Left forelimb (tissue), 1 donor: Measurements from ENCODE around the gene IRF9.
A peak's percentile ranks its signal among the peaks of the same experiment; 100 is the strongest.

Experiments
- DNase-seq: peaks from one replicate; pipeline ENCODE4 v3.0.0-alpha.2; 2018; ENCODE audit warnings: low spot score

IRF9 gene

DNA sequence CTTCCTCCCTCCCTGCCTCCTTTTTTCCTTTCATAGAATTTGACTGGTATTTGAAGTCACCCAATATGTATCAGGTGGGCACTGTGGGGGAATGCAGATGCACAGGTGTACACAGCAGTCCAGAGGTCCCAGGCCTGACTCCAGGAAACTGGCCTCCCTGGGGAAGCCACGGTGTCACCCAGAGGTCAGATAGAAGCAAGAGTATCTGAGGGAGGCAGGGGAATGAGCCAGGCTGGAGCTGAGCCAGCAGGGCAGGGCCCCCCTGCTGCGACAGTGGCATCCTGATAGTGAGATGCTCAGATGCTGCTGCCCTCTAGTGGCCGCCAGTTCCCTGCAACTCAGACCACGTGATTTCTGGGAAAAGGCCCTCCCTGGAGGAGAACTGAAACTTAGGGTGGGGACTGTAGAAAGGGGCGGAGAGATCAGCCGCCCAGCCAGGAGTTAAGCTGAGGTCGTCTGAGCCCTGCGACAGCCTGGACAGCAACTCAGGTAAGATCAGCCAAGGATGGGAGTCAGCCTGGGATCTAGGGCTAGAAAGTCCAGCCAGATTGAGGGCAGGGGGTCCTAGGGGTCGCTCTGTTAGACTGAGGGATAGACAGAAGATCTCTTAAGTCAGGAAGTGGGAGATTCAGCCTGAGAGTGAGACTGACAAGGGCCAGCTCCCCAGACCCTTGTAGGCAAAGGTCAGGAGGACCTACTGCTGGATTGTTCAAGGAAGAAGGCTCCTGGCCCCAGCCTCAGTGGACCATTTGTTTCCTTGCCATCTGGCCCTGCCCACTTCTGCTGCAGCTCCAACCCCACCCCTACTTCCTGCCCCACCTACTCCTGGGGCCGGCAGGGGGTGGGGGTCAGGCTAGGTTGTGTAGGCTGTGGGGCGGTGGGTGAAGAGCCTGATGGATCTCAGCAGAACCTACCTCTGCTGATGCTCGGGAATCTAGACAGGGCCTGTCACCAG, at the start of gene IRF9:
Gene IRF9 (plus strand): TSS at position 416 of the 955 bp plus-strand sequence. CDS start 880 bp downstream, outside the sequence.
- peak; percentile 94 for DNase-seq

- no peak for DNase-seq
Measured at GRCh38 chr14:24113379-24113800, 47.7 kb upstream of the IRF9 start.

DNA sequence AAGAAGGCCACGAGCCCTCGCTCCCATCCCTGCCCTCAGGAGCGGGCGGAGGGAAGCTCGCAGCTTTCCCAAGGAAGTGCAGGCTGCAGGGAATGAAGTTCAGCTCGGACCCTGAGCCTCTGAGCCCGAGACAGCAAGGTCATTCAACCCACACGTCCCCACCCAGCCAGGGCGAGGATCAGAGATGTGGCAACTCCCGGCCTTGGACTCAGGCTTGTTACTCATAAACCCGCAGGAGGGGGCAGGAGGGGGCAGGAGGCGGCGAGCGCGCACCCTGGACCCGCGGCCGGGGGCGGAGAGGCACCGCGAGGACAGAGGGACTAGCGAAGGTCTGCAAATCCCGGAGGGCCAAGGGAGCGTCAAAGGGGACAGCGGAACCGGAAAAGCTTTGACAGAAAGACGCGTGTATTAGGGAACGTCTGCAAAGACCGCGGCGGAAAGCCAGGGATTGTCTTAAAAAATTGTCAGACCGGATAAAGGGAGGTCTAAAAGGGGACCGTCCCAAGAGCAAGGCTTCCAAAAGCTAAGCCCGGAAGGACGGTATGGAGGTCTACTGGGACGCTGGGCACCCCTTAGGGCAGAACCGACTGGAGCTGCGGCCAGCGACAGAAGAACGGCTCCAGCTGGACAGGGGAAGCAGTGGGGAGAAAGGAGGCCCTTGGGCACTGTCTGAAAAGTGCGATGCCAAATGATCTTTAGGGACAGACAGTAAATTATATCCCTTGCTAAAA, 47.1 kb upstream of the IRF9 start:
- DNase-seq: no peak

- peak; percentile 99 for DNase-seq
Measured at GRCh38 chr14:24114532-24115421, 46.3 kb upstream of the IRF9 start, which contains the start of the genes DCAF11 and NRL. Gene DCAF11 (plus strand): TSS chr14:24114777. CDS start chr14:24115595, 818 bp downstream. Gene NRL (minus strand): TSS chr14:24114949. CDS start chr14:24082848, 32,101 bp downstream.

DNA sequence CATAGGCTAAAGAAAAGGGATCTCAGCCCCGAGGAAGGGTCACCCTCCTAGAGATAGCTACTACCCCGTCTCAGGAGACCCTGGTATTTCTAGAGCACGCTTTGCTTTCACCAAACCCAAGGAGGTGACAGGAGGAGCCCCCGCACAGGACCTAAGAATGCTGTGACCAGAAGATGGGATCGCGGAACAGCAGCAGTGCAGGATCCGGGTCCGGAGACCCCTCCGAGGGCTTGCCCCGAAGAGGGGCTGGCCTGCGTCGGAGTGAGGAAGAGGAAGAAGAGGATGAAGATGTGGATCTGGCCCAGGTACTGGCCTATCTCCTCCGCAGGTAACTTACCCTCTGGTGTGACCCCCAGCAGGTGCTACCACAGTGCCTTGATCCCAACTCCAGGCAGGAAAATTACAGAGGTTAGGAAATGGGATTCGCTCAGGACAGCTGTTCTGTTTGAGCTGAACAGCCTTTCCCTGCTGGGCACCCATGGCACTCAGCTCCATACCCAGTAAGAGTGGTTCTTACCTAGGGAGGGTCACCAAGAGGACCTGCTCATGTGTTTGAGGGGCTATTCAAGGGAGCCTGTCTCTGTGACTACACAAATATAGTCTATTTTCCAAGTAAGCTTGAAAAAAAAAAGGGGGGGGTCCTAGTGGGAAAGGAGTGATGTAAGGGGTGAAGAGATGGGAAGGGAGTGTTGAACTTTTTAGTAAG, 45.5 kb upstream of the IRF9 start:
- no peak for DNase-seq

DNA sequence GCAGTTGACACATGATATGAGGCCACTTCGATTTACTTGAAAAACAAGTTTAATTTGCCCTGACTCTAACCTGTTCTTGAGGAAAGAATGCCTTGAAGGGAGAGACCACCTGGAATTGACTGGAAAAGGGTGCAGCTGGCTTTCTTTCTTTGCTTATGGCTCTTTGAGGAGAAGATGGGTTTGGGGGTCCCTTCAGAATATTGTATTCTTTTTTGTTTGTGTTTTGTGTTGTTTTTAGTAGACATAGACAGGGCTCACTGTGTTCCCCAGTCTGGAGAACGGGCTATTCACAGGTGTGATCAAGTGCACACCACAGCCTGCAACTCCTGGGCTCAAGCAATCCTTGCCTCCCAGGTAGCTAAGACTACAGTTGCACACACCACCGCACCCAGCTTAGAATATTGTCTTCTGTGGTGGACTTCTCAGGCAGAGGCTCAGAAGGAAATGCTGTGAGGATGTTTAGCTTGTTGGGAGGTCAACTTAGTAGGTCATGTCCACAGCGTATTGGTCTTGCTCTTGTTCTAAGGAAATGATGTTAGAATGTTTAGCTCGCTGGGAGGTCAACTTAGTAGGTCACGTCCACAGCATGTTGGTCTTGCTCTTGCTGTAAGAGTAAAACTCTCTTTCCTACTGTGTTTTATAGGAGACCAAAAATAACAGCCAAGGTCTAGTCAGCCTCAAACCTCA, 44.8 kb upstream of the IRF9 start:
- no peak for DNase-seq

DNA sequence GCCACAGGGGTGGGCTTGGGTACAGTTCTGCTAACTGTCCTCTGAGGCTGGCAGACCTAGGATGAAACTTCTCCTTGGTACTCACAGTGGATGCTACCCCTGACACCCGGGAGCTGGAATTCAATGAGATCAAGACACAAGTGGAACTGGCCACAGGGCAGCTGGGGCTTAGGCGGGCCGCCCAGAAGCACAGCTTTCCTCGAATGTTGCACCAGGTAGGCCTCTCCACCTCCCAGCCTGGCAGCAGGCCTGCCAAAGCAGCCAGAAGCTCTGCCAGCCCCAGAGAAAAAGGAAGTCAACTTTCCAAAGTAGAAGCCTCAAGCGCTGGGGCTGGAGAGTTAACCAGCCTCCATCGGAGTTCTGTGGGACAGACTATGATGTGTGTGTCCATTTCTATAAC, 43.9 kb upstream of the IRF9 start:
- no peak for DNase-seq

DNA sequence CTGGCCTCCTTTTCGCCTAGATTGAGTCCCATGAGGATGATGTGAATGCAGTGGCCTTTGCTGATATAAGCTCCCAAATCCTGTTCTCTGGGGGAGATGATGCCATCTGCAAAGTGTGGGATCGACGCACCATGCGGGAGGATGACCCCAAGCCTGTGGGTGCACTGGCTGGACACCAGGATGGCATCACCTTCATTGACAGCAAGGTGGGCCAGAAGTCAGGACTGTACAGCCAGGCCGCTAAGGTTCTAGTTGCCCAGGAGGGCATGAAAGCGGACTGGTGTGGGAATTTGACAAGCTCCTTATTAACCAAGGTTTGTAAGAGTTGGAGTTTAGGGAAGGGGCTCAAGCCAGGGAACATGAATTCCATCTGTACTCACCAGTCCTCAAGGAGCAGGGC, 41.4 kb upstream of the IRF9 start:
- DNase-seq: no peak

GRCh38 chr14:24121210-24121609, 39.9 kb upstream of the IRF9 start:
- DNase-seq: no peak

DNA sequence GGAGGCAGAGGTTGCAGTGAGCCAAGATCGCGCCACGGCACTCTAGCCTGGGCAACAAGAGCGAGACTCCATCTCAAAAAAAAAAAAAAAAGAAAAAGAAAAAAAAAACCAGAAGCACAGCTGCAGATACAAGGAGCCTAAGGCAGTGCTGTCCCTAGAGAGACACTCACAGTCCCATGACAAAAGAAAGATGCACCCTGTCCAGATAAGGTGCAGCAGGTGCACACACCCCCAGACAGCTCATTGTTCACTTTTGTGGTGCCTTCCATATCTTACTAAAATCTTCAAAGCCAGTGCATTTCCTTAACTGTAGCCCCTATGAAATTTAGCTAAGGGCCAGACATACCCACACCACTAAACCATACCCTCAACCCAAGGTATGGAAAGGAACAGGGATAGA, 38.6 kb upstream of the IRF9 start:
- DNase-seq: no peak

- DNase-seq: no peak
Measured at GRCh38 chr14:24122898-24123297, 38.2 kb upstream of the IRF9 start.

- no peak for DNase-seq
Measured at GRCh38 chr14:24123424-24124417, 37.3 kb upstream of the IRF9 start.

GRCh38 chr14:24126939-24127338, 34.1 kb upstream of the IRF9 start:
- no peak for DNase-seq

GRCh38 chr14:24127673-24128072, 33.4 kb upstream of the IRF9 start:
- no peak for DNase-seq

DNA sequence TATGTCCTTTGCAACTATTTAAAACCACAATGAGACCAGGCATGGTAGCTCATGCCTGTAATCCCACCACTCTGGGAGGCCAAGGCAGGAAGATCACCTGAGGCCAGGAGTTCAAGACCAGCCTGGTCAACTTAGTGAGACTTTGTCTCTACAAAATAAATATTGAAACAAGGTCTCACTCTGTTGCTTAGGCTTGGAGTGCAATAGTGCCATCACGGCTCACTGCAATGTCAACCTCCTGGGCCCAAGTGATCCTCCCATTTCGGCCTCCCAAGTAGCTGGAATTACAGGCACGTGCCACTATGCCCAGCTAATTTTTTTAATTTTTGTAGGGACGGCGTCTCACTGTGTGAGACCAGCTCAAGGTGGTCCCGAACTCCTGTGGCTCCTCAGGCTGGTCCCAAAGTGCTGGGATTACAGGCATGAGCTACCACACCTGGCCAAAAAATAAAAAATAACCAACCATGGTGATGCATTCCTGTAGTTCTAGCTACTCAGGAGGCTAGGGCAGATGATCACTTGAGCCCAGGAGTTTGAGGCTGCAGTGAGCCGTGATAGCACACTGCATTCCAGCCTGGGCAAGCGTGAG, 31.6 kb upstream of the IRF9 start:
- no peak for DNase-seq

DNA sequence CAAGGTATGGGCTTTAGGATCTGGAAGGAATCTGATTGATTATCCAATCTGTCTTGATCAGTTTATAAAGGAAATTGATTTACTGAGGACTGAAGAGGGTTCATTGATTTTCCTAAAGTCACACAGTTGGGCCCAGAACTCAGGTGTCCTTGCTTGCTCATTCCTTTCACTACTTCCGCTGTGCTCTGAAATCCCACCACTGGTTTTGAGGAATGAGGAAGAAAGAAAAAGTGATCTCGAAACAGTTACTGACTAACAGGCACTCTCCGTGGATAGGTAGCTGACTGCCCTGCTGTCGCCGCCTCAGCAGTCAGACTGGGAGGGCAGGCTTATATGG, 30.7 kb upstream of the IRF9 start, which contains the start of gene FITM1:
Gene FITM1 (plus strand): TSS at position 280 of the 337 bp plus-strand sequence. CDS start 905 bp downstream, outside the sequence.
- peak; percentile 31 for DNase-seq

DNA sequence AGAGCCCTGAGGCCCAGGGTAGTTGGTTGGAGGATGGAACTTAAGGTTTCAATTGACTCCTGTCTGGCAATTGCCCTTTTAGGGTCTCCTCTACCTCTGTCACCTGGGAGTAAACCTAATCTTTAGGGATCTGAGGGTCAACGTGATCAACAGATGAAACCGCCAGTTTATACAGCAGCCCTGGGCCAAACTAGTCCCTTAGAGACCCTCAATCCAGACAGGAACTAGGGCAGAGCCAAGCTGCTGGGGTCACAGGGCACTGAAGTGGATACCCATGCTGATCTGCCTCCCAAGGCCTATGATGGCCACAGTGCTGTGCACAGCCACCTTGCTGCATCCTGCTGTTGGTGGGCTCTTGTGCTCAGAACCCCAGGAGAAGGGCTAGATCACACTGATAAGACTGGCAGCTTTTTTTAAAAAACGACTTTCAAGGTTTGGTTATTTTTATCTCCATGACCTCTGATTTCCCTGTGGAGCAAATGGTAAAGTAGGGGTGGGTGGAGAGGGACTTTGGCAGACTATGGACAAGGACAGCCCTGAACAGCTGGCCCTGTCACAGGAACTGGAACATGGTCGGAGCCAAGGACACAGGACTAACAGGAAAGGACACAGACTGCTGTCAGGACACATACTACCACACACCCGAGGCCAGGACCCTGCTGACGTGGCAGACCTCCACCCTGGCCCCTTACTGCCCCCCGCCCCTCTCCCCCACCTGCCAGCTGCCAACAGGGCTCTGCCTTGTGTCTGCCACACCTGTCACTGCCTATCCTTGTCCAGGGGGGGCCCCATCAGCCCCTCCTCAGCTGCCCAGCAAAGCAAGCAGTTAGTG, 30.1 kb upstream of the IRF9 start:
- DNase-seq: peak; percentile 81

DNA sequence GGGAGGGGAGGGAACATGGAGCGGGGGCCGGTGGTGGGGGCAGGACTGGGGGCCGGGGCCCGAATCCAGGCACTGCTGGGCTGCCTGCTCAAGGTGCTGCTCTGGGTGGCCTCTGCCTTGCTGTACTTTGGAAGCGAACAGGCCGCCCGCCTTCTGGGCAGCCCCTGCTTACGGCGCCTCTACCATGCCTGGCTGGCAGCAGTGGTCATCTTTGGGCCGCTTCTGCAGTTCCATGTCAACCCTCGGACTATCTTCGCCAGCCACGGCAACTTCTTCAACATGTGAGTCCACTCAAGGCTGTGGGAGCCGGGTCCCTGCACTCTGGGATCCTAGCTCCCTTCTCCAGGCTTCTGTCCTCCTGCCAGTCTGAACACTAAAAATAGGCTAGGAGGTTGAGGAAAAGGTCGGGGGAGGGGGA, 29.5 kb upstream of the IRF9 start:
- DNase-seq: peak; percentile 60
